SK-N-SH (cell line): ENCODE results near the gene MRGPRE.

Experiments
- CTCF ChIP-seq: fragments of 200-600 bp; sonication (generic); IDR thresholded peaks from 2 replicates; pipeline ENCODE4 v1.6.1; 2017; ENCODE audit warnings: antibody characterized with exemption, mild to moderate bottlenecking, moderate library complexity
- EZH2phosphoT487 ChIP-seq: fragments of 200-600 bp; sonication (generic); IDR thresholded peaks from 2 replicates; pipeline ENCODE4 v1.6.1; 2017; ENCODE audit warnings: low read depth, mixed run types, mild to moderate bottlenecking, antibody characterized with exemption, moderate library complexity, borderline replicate concordance
- FOSL2 ChIP-seq: IDR thresholded peaks from 2 replicates; pipeline ENCODE4 v1.4.0; 2012; ENCODE audit warnings: low read depth, mild to moderate bottlenecking, moderate library complexity, borderline replicate concordance
- MXI1 ChIP-seq: IDR thresholded peaks from 2 replicates; pipeline ENCODE4 v1.6.1; 2012; ENCODE audit warnings: mild to moderate bottlenecking, low read depth, low read length, improper control_type of control experiment
- NFIC ChIP-seq: IDR thresholded peaks from 2 replicates; pipeline ENCODE4 v1.4.0; 2012; ENCODE audit warnings: borderline replicate concordance
- RAD21 ChIP-seq: IDR thresholded peaks from 2 replicates; pipeline ENCODE4 v1.6.1; 2012; ENCODE audit warnings: mild to moderate bottlenecking, low read length
- REST ChIP-seq: IDR thresholded peaks from 2 replicates; pipeline ENCODE4 v1.6.1; 2012; ENCODE audit warnings: mild to moderate bottlenecking, low read depth, low read length, moderate library complexity
- RXRA ChIP-seq: IDR thresholded peaks from 2 replicates; pipeline ENCODE4 v1.4.0; 2012; ENCODE audit warnings: low read depth, mild to moderate bottlenecking, borderline replicate concordance
- SIN3A ChIP-seq: IDR thresholded peaks from 2 replicates; pipeline ENCODE4 v1.6.1; 2012; ENCODE audit warnings: low read depth, mild to moderate bottlenecking, low read length, moderate library complexity, borderline replicate concordance
- TCF12 ChIP-seq: IDR thresholded peaks from 2 replicates; pipeline ENCODE4 v1.4.0; 2012
- USF2 ChIP-seq: fragments of 150-350 bp; IDR thresholded peaks from 2 replicates; pipeline ENCODE4 v1.6.1; 2017; ENCODE audit warnings: antibody characterized with exemption, low read length, low read depth, borderline replicate concordance
- YY1 ChIP-seq: IDR thresholded peaks from 2 replicates; pipeline ENCODE4 v1.4.0; 2012; ENCODE audit warnings: low read depth, mild to moderate bottlenecking

- TF ChIP-seq EZH2phosphoT487 (no peak), FOSL2 (no peak), USF2 (no peak), CTCF (no peak), YY1 (no peak), REST (no peak), RAD21 (no peak), SIN3A (no peak), TCF12 (no peak), NFIC (no peak), MXI1 (no peak), RXRA (no peak)
Observed at GRCh38 chr11:3230636-3231549, 1.3 kb downstream of the MRGPRE start.
